Endothelial cell of umbilical vein (primary cell): ENCODE measurements around the gene PNPLA2.
A peak's percentile ranks its signal among the peaks of the same experiment; 100 is the strongest.

Source experiments
- EZH2 ChIP-seq: IDR thresholded peaks from 2 replicates; pipeline ENCODE4 v1.6.1; 2012; ENCODE audit warnings: borderline replicate concordance, low read depth, mild to moderate bottlenecking, moderate library complexity, low read length, inconsistent platforms; ENCODE audit not compliant: severe bottlenecking
- POLR2A ChIP-seq: IDR thresholded peaks from 2 replicates; pipeline ENCODE4 v1.6.1; 2012; ENCODE audit warnings: low read depth, mild to moderate bottlenecking, control low read depth, low read length
- TF ChIP-seq, protein P1 (sequence below), 2 donors: IDR thresholded peaks; 1 replicate in 1 of 2; 2 replicates in 1 of 2; pipeline ENCODE4 v1.5.1; 2011; ENCODE audit warnings: low read length in 2 of 2, mild to moderate bottlenecking in 2 of 2, moderate library complexity in 2 of 2, control low read depth in 1 of 2, inconsistent platforms in 1 of 2, low read depth in 1 of 2; ENCODE audit not compliant: insufficient read depth in 1 of 2; ENCODE audit errors: extremely low read depth in 1 of 2
- TF ChIP-seq, protein P2 (sequence below): IDR thresholded peaks from 2 replicates; pipeline ENCODE4 v1.6.1; 2011; ENCODE audit not compliant: insufficient read depth, insufficient read length

DNA sequence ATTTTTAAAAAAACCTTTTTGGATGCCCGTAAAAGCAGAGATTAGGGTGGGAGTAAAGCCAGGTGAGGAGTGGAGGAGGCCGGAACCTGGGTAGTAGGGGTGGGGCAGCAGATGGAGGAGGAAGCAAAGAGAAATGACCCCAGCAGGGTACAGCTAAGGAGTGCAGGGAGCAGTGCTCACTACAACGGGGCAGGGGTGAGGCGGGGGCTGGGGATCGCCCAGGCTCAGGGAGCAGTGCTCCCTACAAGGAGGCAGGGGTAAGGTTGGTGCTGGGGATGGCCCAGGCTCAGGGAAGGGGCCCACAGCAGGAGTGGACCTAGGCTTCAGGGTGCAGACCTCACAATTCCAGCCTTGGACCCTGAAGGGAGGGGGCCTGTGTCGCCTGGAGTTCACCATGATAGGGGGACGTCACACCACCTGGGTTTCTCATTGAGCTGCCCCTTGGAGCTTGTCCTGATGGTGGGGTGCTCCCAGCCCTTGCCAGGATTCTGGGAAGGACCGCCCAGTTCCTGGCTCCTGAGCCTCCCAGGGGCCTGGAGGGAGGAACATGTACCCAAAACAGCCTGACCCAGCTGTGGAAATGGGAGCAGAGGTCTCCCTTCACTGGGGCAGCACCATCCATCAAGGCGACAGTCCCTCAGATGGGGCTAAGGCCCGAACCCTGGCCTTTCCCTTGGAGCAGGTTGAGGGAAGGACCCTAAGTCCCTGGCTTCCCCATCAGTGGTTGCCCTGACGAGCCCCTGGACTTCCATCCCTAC lies 2.9 kb upstream of the PNPLA2 start:
- TF ChIP-seq EZH2: no peak
- TF ChIP-seq, protein P1, sequence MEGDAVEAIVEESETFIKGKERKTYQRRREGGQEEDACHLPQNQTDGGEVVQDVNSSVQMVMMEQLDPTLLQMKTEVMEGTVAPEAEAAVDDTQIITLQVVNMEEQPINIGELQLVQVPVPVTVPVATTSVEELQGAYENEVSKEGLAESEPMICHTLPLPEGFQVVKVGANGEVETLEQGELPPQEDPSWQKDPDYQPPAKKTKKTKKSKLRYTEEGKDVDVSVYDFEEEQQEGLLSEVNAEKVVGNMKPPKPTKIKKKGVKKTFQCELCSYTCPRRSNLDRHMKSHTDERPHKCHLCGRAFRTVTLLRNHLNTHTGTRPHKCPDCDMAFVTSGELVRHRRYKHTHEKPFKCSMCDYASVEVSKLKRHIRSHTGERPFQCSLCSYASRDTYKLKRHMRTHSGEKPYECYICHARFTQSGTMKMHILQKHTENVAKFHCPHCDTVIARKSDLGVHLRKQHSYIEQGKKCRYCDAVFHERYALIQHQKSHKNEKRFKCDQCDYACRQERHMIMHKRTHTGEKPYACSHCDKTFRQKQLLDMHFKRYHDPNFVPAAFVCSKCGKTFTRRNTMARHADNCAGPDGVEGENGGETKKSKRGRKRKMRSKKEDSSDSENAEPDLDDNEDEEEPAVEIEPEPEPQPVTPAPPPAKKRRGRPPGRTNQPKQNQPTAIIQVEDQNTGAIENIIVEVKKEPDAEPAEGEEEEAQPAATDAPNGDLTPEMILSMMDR (IDR thresholded peaks at IDR 0.05; ENCODE audit: extremely low read depth in 1 of 2, insufficient read depth in 1 of 2, low read depth in 1 of 2, low read length in 2 of 2): no peak
- TF ChIP-seq, protein P2, sequence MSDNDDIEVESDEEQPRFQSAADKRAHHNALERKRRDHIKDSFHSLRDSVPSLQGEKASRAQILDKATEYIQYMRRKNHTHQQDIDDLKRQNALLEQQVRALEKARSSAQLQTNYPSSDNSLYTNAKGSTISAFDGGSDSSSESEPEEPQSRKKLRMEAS: no peak
- TF ChIP-seq POLR2A: peak; percentile 17
